Kidney (tissue), 14 donors: Measurements from ENCODE around the gene PIK3R2. TPM values are rescaled to one million over a fixed set of nuclear protein-coding genes. Genes with fewer than 3 reads are reported as not detected.
A peak's percentile ranks its signal among the peaks of the same experiment; 100 is the strongest.

Experiments
- DNase-seq, 5 donors: peaks; one replicate each; pipeline ENCODE4 v3.0.0-alpha.2; 2013 to 2020
- FAIRE-seq: peaks from 2 replicates; lab custom pipeline; 2012; peaks lifted over from hg19 to GRCh38; lab: Jason Lieb, UNC
- H3K27ac ChIP-seq, 2 donors: one replicate each; pipeline ENCODE4 v1.7.0; 2013; ENCODE audit warnings: low read depth in 2 of 2, low read length in 2 of 2, inconsistent platforms in 1 of 2
- H3K27me3 ChIP-seq: one replicate; pipeline ENCODE4 v1.7.1; 2013; ENCODE audit warnings: low read length, inconsistent platforms; ENCODE audit not compliant: control insufficient read depth, insufficient read depth
- H3K36me3 ChIP-seq, 3 donors: one replicate each; pipeline versions ENCODE4 v1.7.0 to v1.7.1; 2013; ENCODE audit warnings: low read length in 3 of 3, control low read depth in 1 of 3, inconsistent platforms in 1 of 3; ENCODE audit not compliant: insufficient read depth in 3 of 3, control insufficient read depth in 2 of 3
- H3K4me1 ChIP-seq, 3 donors: one replicate each; pipeline versions ENCODE4 v1.7.0 to v1.7.1; 2013; ENCODE audit warnings: low read length in 3 of 3, inconsistent platforms in 1 of 3, low read depth in 1 of 3; ENCODE audit not compliant: control insufficient read depth in 2 of 3, insufficient read depth in 2 of 3
- H3K4me3 ChIP-seq, 3 donors: one replicate each; pipeline versions ENCODE4 v1.7.0 to v1.8.1; 2013; ENCODE audit warnings: low read length in 3 of 3, control low read depth in 1 of 3, inconsistent platforms in 1 of 3
- H3K9ac ChIP-seq, 3 donors: one replicate each; pipeline versions ENCODE4 v1.7.0 to v1.7.1; 2013; ENCODE audit warnings: low read length in 3 of 3, control low read depth in 1 of 3, inconsistent platforms in 1 of 3
- H3K9me3 ChIP-seq, 3 donors: one replicate each; pipeline versions ENCODE4 v1.7.0 to v1.7.1; 2013; ENCODE audit warnings: low read length in 3 of 3, control low read depth in 1 of 3, inconsistent platforms in 1 of 3; ENCODE audit not compliant: control insufficient read depth in 2 of 3, insufficient read depth in 1 of 3
- intact Hi-C: fragments of 100-400 bp; cut with DNase I; formaldehyde crosslinking; loops from one replicate; pipeline ENCODE4 v1.11.1; 2022
- polyA plus RNA-seq: library from polyadenylated mRNA; stranded (reverse); fragments of 350-450 nt; fragmentation: Illumina TruSeq; extraction: RNeasy Lipid Tissue Mini Kit (QIAGEN cat#74804); gene quantifications from one replicate; pipeline ENCODE4 v1.2.3, GENCODE V29; 2014; ENCODE audit warnings: low read depth, low replicate concordance; ENCODE audit not compliant: insufficient read depth
- total RNA-seq: library from RNA; stranded (reverse); fragmentation: NEBNext Ultra II Directional; extraction: Animal tissue kit (Norgen Biotek cat#: 25700); gene quantifications from one replicate; pipeline ENCODE4 v1.2.1, GENCODE V29; 2021
- TF ChIP-seq, protein P1 (sequence below): IDR thresholded peaks from 3 replicates; pipeline ENCODE4 v1.5.1; 2012; ENCODE audit warnings: mild to moderate bottlenecking, moderate library complexity, borderline replicate concordance; ENCODE audit not compliant: insufficient read depth; ENCODE audit errors: extremely low read depth
- donor health status: control.
- donor health status: control.
- donor health status: control.
- donor health status: control.
- donor health status: control.
- donor health status: DM: yes; HTN: yes; CAD: no.
- donor health status: Normal renal cell carcinoma (clear cell type).

The PIK3R2 gene
- total and polyA plus RNA-seq, 2 donors from 2014 or later, result 10.1 to 29.6 TPM

DNA sequence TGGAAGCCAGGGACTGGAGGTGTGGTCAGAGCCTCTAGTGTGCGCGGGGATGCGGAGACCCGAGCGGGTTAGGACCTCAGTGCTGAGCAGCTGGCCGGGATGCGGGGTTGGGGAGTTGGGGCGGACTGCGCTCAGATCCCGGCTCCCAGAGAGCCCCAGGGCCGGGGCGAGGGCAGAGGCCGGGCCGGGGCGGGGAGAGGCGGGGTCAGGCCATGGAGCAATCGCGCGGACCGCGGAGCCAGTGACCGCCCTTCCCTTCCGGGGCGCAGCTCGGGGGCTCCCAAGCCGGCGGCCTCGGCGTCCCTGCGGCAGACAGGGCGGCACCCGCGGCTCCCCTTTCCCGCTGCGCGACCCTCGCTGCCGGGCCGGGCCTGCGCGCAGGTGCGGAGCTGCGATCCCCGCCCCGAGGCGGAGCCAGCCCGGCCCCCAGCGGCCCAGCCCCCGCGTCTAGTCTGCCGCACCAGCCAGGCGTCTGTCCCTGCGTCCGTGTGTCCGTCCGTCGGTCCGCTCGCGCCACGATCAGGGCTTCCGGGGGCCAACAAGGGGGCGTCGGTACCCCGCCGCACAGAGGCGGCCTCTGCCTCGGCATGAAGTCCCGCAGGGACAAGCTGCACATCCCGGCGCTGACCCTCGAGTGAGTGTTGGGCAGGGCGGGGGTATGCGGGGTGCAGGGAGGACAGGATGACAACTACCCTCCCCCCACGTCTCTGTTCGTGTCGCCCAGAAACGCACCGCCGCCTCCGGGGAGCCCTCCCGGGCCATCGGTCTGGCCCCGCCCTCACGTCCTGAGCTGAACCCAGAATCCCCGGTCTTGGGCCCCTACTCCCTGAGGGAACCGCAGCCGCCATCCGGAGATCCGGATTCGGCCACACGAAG, 43.0 kb upstream of the PIK3R2 start:
- Histone ChIP-seq H3K36me3 (peaks cover 0 to 10% (median 3%) of the 10 kb centered on the region in 3 donors), H3K4me1 (peaks cover 0 to 22% (median 15%) of the 10 kb centered on the region in 3 donors), H3K9ac (peak overlapping the region in 2 of 3 donors; percentile 58 to 69), H3K27me3 (no peaks in the 10 kb centered on the region), H3K4me3 (peak overlapping the region; percentile 11 to 74 (median 58)), H3K27ac (peak overlapping the region; percentile 71 to 77), H3K9me3 (no peaks in the 10 kb centered on the region)
- intact Hi-C loops, result no loop called here
- FAIRE-seq (no peak), DNase-seq (peak in 4 of 5 donors; percentile 44 to 89 (median 64))
- TF ChIP-seq, protein P1, sequence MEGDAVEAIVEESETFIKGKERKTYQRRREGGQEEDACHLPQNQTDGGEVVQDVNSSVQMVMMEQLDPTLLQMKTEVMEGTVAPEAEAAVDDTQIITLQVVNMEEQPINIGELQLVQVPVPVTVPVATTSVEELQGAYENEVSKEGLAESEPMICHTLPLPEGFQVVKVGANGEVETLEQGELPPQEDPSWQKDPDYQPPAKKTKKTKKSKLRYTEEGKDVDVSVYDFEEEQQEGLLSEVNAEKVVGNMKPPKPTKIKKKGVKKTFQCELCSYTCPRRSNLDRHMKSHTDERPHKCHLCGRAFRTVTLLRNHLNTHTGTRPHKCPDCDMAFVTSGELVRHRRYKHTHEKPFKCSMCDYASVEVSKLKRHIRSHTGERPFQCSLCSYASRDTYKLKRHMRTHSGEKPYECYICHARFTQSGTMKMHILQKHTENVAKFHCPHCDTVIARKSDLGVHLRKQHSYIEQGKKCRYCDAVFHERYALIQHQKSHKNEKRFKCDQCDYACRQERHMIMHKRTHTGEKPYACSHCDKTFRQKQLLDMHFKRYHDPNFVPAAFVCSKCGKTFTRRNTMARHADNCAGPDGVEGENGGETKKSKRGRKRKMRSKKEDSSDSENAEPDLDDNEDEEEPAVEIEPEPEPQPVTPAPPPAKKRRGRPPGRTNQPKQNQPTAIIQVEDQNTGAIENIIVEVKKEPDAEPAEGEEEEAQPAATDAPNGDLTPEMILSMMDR, result no peak

DNA sequence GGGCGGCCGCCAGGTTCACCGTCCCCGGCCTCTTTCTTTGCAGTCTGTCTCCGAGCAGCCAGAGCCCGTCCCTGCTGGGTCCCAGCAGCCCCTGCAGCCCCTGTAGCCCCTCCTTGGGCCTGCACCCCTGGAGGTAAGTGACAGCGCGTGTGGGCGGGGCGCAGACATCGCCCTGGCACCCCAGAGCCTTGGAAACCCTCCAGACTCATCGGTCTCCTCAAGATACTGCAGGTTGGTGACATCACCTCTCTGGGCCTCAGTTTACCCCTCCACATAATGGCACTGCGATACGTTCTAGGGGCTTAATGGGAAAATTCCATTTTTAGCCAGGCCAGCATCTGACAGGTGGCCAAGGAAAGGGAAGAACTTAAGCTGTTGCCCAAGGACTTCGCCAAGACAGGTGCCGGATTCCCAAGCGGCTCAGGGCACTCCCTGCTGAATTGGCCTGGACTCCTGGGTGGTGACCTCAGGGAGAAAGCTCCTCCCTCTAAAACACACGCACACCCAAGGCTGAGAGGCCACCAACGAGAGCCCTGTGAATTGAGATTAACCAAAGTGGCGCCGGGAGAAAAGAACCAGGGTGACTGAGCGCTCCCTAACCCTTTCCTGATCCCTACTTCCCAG, 42.2 kb upstream of the PIK3R2 start:
- FAIRE-seq (no peak), DNase-seq (peak in 1 of 5 donors; percentile 64)
- Histone ChIP-seq H3K4me1 (peaks cover 0 to 24% (median 20%) of the 10 kb centered on the region in 3 donors), H3K27ac (no peak overlapping the region), H3K9ac (peak overlapping the region in 1 of 3 donors; percentile 58), H3K4me3 (peak overlapping the region in 2 of 3 donors; percentile 58 to 74), H3K27me3 (no peaks in the 10 kb centered on the region), H3K9me3 (no peaks in the 10 kb centered on the region), H3K36me3 (peaks cover 0 to 11% (median 3%) of the 10 kb centered on the region in 3 donors)
- TF ChIP-seq, protein P1, result no peak
- intact Hi-C loops, result no loop called here

DNA sequence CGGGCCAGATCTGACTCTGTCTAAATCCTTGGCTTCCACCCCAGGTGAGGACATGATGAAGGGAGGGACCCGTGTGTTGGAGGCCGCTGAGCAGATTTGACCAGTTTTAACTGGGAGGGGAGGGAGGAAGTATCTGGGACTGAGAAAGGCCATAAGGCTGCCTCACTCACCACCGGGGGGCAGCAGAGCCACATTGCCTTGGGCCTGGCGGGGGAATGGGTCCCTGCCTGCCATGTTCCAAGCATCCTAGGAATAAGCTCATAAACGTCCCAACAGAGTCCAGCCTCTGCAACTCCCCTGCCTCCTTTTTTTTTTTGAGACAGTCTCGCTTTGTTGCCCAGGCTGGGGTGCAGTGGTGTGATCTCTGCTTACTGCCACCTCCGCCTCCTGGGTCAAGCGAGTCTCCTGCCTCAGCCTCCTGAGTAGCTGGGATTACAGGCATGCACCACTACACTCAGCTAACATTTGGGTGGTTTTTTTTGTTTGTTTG, 39.9 kb upstream of the PIK3R2 start:
- Histone ChIP-seq H3K9ac (no peak overlapping the region), H3K9me3 (no peaks in the 10 kb centered on the region), H3K36me3 (peaks cover 0 to 11% (median 3%) of the 10 kb centered on the region in 3 donors), H3K4me3 (no peak overlapping the region), H3K27me3 (no peaks in the 10 kb centered on the region), H3K4me1 (peaks cover 0 to 28% (median 20%) of the 10 kb centered on the region in 3 donors), H3K27ac (no peak overlapping the region)
- intact Hi-C loops, result no loop called here
- TF ChIP-seq, protein P1, result peak; percentile 88
- DNase-seq (peak; percentile 89 to 94 (median 89)), FAIRE-seq (no peak)
